GM23248 (cell line): ENCODE data around the gene ZSCAN5C. TPM values are rescaled to one million over a fixed set of nuclear protein-coding genes. Genes with fewer than 3 reads are reported as not detected.
"Not testable (repeated sequence)": the region's sequence is repeated elsewhere in the genome, so short reads cannot be mapped to it uniquely, and the experiment has no call there.

Source experiments
- DNase-seq: peaks from one replicate; pipeline ENCODE4 v3.0.0-alpha.2; 2015
- H2AFZ ChIP-seq: fragments of 200-600 bp; sonication (generic); 2 replicates; pipeline ENCODE4 v1.6.1; 2016; ENCODE audit warnings: antibody characterized with exemption
- H3F3A ChIP-seq: fragments of 200-600 bp; sonication (generic); 2 replicates; pipeline ENCODE4 v1.6.1; 2016; ENCODE audit warnings: mild to moderate bottlenecking, antibody characterized with exemption, mixed run types; ENCODE audit not compliant: insufficient read depth
- H3K27ac ChIP-seq: fragments of 200-600 bp; sonication (generic); 2 replicates; pipeline ENCODE4 v1.5.1; 2016; ENCODE audit warnings: mild to moderate bottlenecking
- H3K27me3 ChIP-seq: fragments of 200-600 bp; sonication (generic); replicated peaks from 2 replicates; pipeline ENCODE4 v1.6.1; 2016; ENCODE audit warnings: mild to moderate bottlenecking; ENCODE audit not compliant: insufficient read depth
- H3K36me3 ChIP-seq: fragments of 200-600 bp; sonication (generic); 2 replicates; pipeline ENCODE4 v1.6.1; 2016; ENCODE audit warnings: low read depth, mild to moderate bottlenecking
- H3K4me1 ChIP-seq: fragments of 200-600 bp; sonication (generic); 2 replicates; pipeline ENCODE4 v1.6.1; 2016; ENCODE audit warnings: mild to moderate bottlenecking; ENCODE audit not compliant: insufficient read depth
- H3K4me2 ChIP-seq: fragments of 200-600 bp; sonication (generic); one replicate; pipeline ENCODE4 v1.6.1; 2016; ENCODE audit warnings: mild to moderate bottlenecking; ENCODE audit not compliant: unreplicated experiment
- H3K4me3 ChIP-seq: fragments of 200-600 bp; sonication (generic); 2 replicates; pipeline ENCODE4 v1.5.1; 2016; ENCODE audit warnings: mild to moderate bottlenecking
- H3K79me2 ChIP-seq: fragments of 200-600 bp; sonication (generic); 2 replicates; pipeline ENCODE4 v1.6.1; 2016; ENCODE audit warnings: mild to moderate bottlenecking; ENCODE audit not compliant: insufficient read depth
- H3K9ac ChIP-seq: fragments of 200-600 bp; sonication (generic); 2 replicates; pipeline ENCODE4 v1.6.1; 2016; ENCODE audit warnings: mild to moderate bottlenecking
- H3K9me2 ChIP-seq: fragments of 200-600 bp; sonication (generic); 2 replicates; pipeline ENCODE4 v1.6.1; 2016; ENCODE audit warnings: mixed run types, mild to moderate bottlenecking, moderate library complexity; ENCODE audit not compliant: insufficient read depth
- H3K9me3 ChIP-seq: fragments of 200-600 bp; sonication (generic); one replicate; pipeline ENCODE4 v1.6.1; 2017; ENCODE audit warnings: low read depth
- H4K20me1 ChIP-seq: fragments of 200-600 bp; sonication (generic); 2 replicates; pipeline ENCODE4 v1.6.0; 2016; ENCODE audit not compliant: insufficient read depth
- EZH2 ChIP-seq: fragments of 200-600 bp; sonication (generic); IDR thresholded peaks from 2 replicates; pipeline ENCODE4 v1.6.1; 2018; ENCODE audit warnings: antibody characterized with exemption, mild to moderate bottlenecking; ENCODE audit not compliant: insufficient read depth, poor library complexity, severe bottlenecking
- EZH2phosphoT487 ChIP-seq: fragments of 200-600 bp; sonication (generic); IDR thresholded peaks from 2 replicates; pipeline ENCODE4 v1.6.1; 2018; ENCODE audit warnings: antibody characterized with exemption, moderate library complexity, mild to moderate bottlenecking, low read depth; ENCODE audit not compliant: insufficient read depth
- WGBS, 2 experiments: methylation state at CpG; one replicate each; pipeline ENCODE4 v1.1.6; 2015 to 2017; ENCODE audit warnings: low lambda C conversion rate in 2 of 2, low coverage in 1 of 2; ENCODE audit errors: missing lambda C conversion rate in 2 of 2; 5-methylcytosine and 5-hydroxymethylcytosine counted together
- in situ Hi-C: fragments of 300-500 bp; cut with MboI; formaldehyde crosslinking; loops from 2 replicates; pipeline ENCODE4 v1.15.0; 2020
- polyA plus RNA-seq: library from polyadenylated mRNA; unstranded; fragments of >200 nt; fragmentation: Nextera tagmentation; extraction: Ambion mirVana; gene quantifications from 2 replicates; pipeline ENCODE4 v1.2.1, GENCODE V29; 2016
- total RNA-seq: library from RNA; depleted of rRNA; stranded (reverse); fragments of >200 nt; shearing (Covaris generic); gene quantifications from 2 replicates; pipeline ENCODE4 v1.2.3, GENCODE V29; 2014

Gene ZSCAN5C
- total and polyA plus RNA-seq, 2 experiments from 2014 or later = not detected

- 1 to 2% methylated on average over 6 to 9 of the region's 9 CpGs for WGBS, 2 experiments
- in situ Hi-C loops = loop anchor here (5.0 kb wide), 1 partner anchor 102 kb away; no protein-coding TSS in a partner anchor
- Histone ChIP-seq H3K27me3 (peaks cover 4% of the 10 kb centered on the region; the same call in 1 of the 2 replicates), H3K9me3 (no peaks in the 10 kb centered on the region), H3K4me1 (no peaks in the 10 kb centered on the region), H3K79me2 (no peaks in the 10 kb centered on the region), H2AFZ (no peak overlapping the region), H3K27ac (no peak overlapping the region), H3K4me3 (no peak overlapping the region), H3K9ac (no peak overlapping the region), H3F3A (no peaks in the 10 kb centered on the region), H3K36me3 (no peaks in the 10 kb centered on the region), H4K20me1 (no peaks in the 10 kb centered on the region), H3K9me2 (no peaks in the 10 kb centered on the region), H3K4me2 (no peak overlapping the region)
- no peak for DNase-seq
- TF ChIP-seq EZH2 (no peak), EZH2phosphoT487 (no peak)
These were observed 28.0 kb upstream of the ZSCAN5C start for GRCh38 chr19:56174086-56174485.

- Histone ChIP-seq H3F3A (no peaks in the 10 kb centered on the region), H3K9me3 (no peaks in the 10 kb centered on the region), H3K27me3 (peaks cover 4% of the 10 kb centered on the region; the same call in 1 of the 2 replicates), H3K79me2 (no peaks in the 10 kb centered on the region), H4K20me1 (no peaks in the 10 kb centered on the region), H3K4me2 (no peak overlapping the region), H2AFZ (no peak overlapping the region), H3K36me3 (no peaks in the 10 kb centered on the region), H3K9ac (no peak overlapping the region), H3K4me3 (no peak overlapping the region), H3K27ac (no peak overlapping the region), H3K9me2 (no peaks in the 10 kb centered on the region), H3K4me1 (no peaks in the 10 kb centered on the region)
- TF ChIP-seq EZH2 = no peak
- TF ChIP-seq EZH2phosphoT487 = no peak
- WGBS, 2 experiments = 29 to 36% methylated on average over 11 of the region's 11 CpGs
- in situ Hi-C loops = loop anchor here (5.0 kb wide), 1 partner anchor 102 kb away; no protein-coding TSS in a partner anchor
- DNase-seq = no peak
These were observed 27.5 kb upstream of the ZSCAN5C start for GRCh38 chr19:56174550-56174949.

GRCh38 chr19:56175861-56176307, 26.2 kb upstream of the ZSCAN5C start, which contains the start of gene GALP:
Gene GALP, plus strand, starts transcription at chr19:56176008. Its CDS starts 1,101 bp downstream, at chr19:56177109.
- H3K36me3 ChIP-seq, H3K79me2 ChIP-seq, H3K9me2 ChIP-seq, H3K4me2 ChIP-seq, H3K9ac ChIP-seq, DNase-seq, H3K4me3 ChIP-seq, H4K20me1 ChIP-seq, H3K9me3 ChIP-seq, H2AFZ ChIP-seq, H3K27ac ChIP-seq, H3K27me3 ChIP-seq, H3K4me1 ChIP-seq, in situ Hi-C loops, H3F3A ChIP-seq: not testable (repeated sequence)
- WGBS, 2 experiments = 26 to 31% methylated on average over 11 to 15 of the region's 15 CpGs

- H3K79me2 ChIP-seq, H4K20me1 ChIP-seq, H3F3A ChIP-seq, H3K9me2 ChIP-seq, H3K9ac ChIP-seq, H3K4me1 ChIP-seq, H3K4me2 ChIP-seq, H3K9me3 ChIP-seq, H3K4me3 ChIP-seq, in situ Hi-C loops, H3K27me3 ChIP-seq, H3K36me3 ChIP-seq, DNase-seq, H3K27ac ChIP-seq, H2AFZ ChIP-seq: not testable (repeated sequence)
- 63 to 80% methylated on average over 2 to 11 of the region's 11 CpGs for WGBS, 2 experiments
These were observed 25.8 kb upstream of the ZSCAN5C start for GRCh38 chr19:56176310-56176709.

GRCh38 chr19:56176881-56177280, 25.2 kb upstream of the ZSCAN5C start:
- in situ Hi-C loops = no loop called here
- no peak overlapping the region for H2AFZ ChIP-seq
- peaks cover 4% of the 10 kb centered on the region; the same call in 1 of the 2 replicates for H3K27me3 ChIP-seq
- 62 to 63% methylated on average over 18 of the region's 18 CpGs for WGBS, 2 experiments
- H3K36me3 ChIP-seq = no peaks in the 10 kb centered on the region
- no peak overlapping the region for H3K9ac ChIP-seq
- H3K4me1 ChIP-seq = no peaks in the 10 kb centered on the region
- H3K4me3 ChIP-seq = no peak overlapping the region
- no peak for TF ChIP-seq EZH2phosphoT487
- no peak for TF ChIP-seq EZH2
- no peak overlapping the region for H3K27ac ChIP-seq
- H3K4me2 ChIP-seq = no peak overlapping the region
- no peaks in the 10 kb centered on the region for H3K9me3 ChIP-seq
- H3K79me2 ChIP-seq = no peaks in the 10 kb centered on the region
- H3K9me2 ChIP-seq = no peaks in the 10 kb centered on the region
- H3F3A ChIP-seq = no peaks in the 10 kb centered on the region
- DNase-seq = no peak
- H4K20me1 ChIP-seq = no peaks in the 10 kb centered on the region
